GM12878 (cell line): ENCODE results near the gene RPRD1A. TPM values are rescaled to one million over a fixed set of nuclear protein-coding genes. Genes with fewer than 3 reads are reported as not detected.

Experiments used
- ATAC-seq: fragments of 200-7000 bp; cut with Tn5 transposase; 3 replicates; pipeline ENCODE4 v1.9.1; 2020; ENCODE audit warnings: mild to moderate bottlenecking, moderate library complexity
- BruUV-seq: library from RNA; stranded (reverse); fragments of 400-500 nt; replicated peaks from 2 replicates; lab custom pipeline; 2021; lab: Mats Ljungman, UMichigan
- CTCF ChIA-PET: fragments of 300-600 bp; sonication (Branson Sonifier 250); formaldehyde crosslinking; extraction: SDS; loops from one replicate; lab custom pipeline; 2021; ENCODE audit warnings: inconsistent platforms; lab: Yijun Ruan, JAX
- POLR2A ChIA-PET: fragments of 350-600 bp; formaldehyde crosslinking; extraction: SDS; loops from one replicate; lab custom pipeline; 2021; ENCODE audit warnings: inconsistent platforms; lab: Charles Lee
- RAD21 ChIA-PET: fragments of 300-600 bp; sonication (Branson Sonifier 250); formaldehyde crosslinking; loops from one replicate; lab custom pipeline; 2023; ENCODE audit warnings: antibody characterized with exemption; ENCODE audit not compliant: unreplicated experiment; lab: Charles Lee
- SMC1A ChIA-PET: fragments of 300-600 bp; sonication (Branson Sonifier 250); formaldehyde crosslinking; loops from one replicate; lab custom pipeline; 2023; ENCODE audit not compliant: unreplicated experiment, uncharacterized antibody; lab: Charles Lee
- DNase-seq: peaks from one replicate; pipeline ENCODE4 v3.0.0-alpha.2; 2011; ENCODE audit warnings: low read depth, low spot score
- FAIRE-seq: peaks from 3 replicates; lab custom pipeline; 2011; peaks lifted over from hg19 to GRCh38; lab: Jason Lieb, UNC
- H2AFZ ChIP-seq: 2 replicates; pipeline ENCODE4 v1.6.0; 2011; ENCODE audit warnings: low read depth, low read length, control low read depth; ENCODE audit not compliant: control insufficient read depth
- H3K27ac ChIP-seq: 2 replicates; pipeline ENCODE4 v1.5.1; 2011; ENCODE audit warnings: control low read depth; ENCODE audit not compliant: control insufficient read depth, insufficient read depth
- H3K27me3 ChIP-seq, 2 experiments: replicated peaks in 1 of 2; 2 replicates each; pipeline versions ENCODE4 v1.6.0 to v1.6.1; 2011; ENCODE audit warnings: low read length in 1 of 2; ENCODE audit not compliant: control insufficient read depth in 2 of 2, insufficient read depth in 2 of 2
- H3K36me3 ChIP-seq, 2 experiments: 2 replicates each; pipeline ENCODE4 v1.5.1; 2011; ENCODE audit warnings: low read length in 1 of 2; ENCODE audit not compliant: control insufficient read depth in 2 of 2, insufficient read depth in 2 of 2
- H3K4me1 ChIP-seq: 2 replicates; pipeline ENCODE4 v1.6.1; 2011; ENCODE audit warnings: mild to moderate bottlenecking, low read length, moderate library complexity, mixed read lengths; ENCODE audit not compliant: control insufficient read depth, insufficient read depth
- H3K4me2 ChIP-seq: 2 replicates; pipeline ENCODE4 v1.6.0; 2011; ENCODE audit warnings: control low read depth; ENCODE audit not compliant: control insufficient read depth, insufficient read depth
- H3K4me3 ChIP-seq: fragments of 200-600 bp; sonication (generic); 2 replicates; pipeline ENCODE4 v1.5.1; 2016
- H3K79me2 ChIP-seq: 2 replicates; pipeline ENCODE4 v1.6.0; 2011; ENCODE audit warnings: low read length; ENCODE audit not compliant: control insufficient read depth, insufficient read depth
- H3K9ac ChIP-seq: 2 replicates; pipeline ENCODE4 v1.8.0; 2011; ENCODE audit warnings: low read length, control low read depth, mixed read lengths; ENCODE audit not compliant: control insufficient read depth, insufficient read depth
- H3K9me3 ChIP-seq: replicated peaks from 3 replicates; pipeline ENCODE4 v1.5.1; 2011; ENCODE audit warnings: mild to moderate bottlenecking, low read length; ENCODE audit not compliant: control insufficient read depth, insufficient read depth
- H4K20me1 ChIP-seq: 2 replicates; pipeline ENCODE4 v1.6.0; 2011; ENCODE audit not compliant: control insufficient read depth, insufficient read depth
- CBFB ChIP-seq: IDR thresholded peaks from 2 replicates; pipeline ENCODE4 v1.6.1; 2016; ENCODE audit warnings: antibody characterized with exemption, low read depth
- CHD4 ChIP-seq: fragments of 200-600 bp; sonication (generic); IDR thresholded peaks from 2 replicates; pipeline ENCODE4 v1.6.1; 2016; ENCODE audit warnings: mild to moderate bottlenecking
- JUNB ChIP-seq: IDR thresholded peaks from 2 replicates; pipeline ENCODE4 v1.6.1; 2016; ENCODE audit warnings: antibody characterized with exemption, mild to moderate bottlenecking
- MEF2B ChIP-seq: fragments of 450-650 bp; IDR thresholded peaks from 2 replicates; pipeline ENCODE4 v1.6.1; 2018; ENCODE audit warnings: mild to moderate bottlenecking, moderate library complexity; ENCODE audit not compliant: partially characterized antibody, poor library complexity, severe bottlenecking
- MTA2 ChIP-seq: fragments of 450-650 bp; IDR thresholded peaks from 2 replicates; pipeline ENCODE4 v1.6.1; 2016; ENCODE audit warnings: low read depth, mild to moderate bottlenecking, moderate library complexity
- POLR2A ChIP-seq: IDR thresholded peaks from 2 replicates; pipeline ENCODE4 v1.6.1; 2011; ENCODE audit warnings: low read depth, mild to moderate bottlenecking, low read length
- RAD51 ChIP-seq: fragments of 450-650 bp; IDR thresholded peaks from 2 replicates; pipeline ENCODE4 v1.6.1; 2016; ENCODE audit warnings: moderate library complexity, mild to moderate bottlenecking, inconsistent platforms
- RUNX3 ChIP-seq: IDR thresholded peaks from 2 replicates; pipeline ENCODE4 v1.6.1; 2012; ENCODE audit warnings: low read length, inconsistent platforms
- TCF12 ChIP-seq: IDR thresholded peaks from 2 replicates; pipeline ENCODE4 v1.6.1; 2011; ENCODE audit warnings: low read depth, mild to moderate bottlenecking, low read length
- ZNF24 ChIP-seq: fragments of 450-650 bp; IDR thresholded peaks from 2 replicates; pipeline ENCODE4 v1.6.1; 2017; ENCODE audit warnings: antibody characterized with exemption, mild to moderate bottlenecking
- ZNF384 ChIP-seq: IDR thresholded peaks from 2 replicates; pipeline ENCODE4 v1.6.1; 2012; ENCODE audit warnings: low read depth, mild to moderate bottlenecking, low read length, improper control_type of control experiment, borderline replicate concordance
- whole genome bisulfite sequencing: methylation state at CpG from one replicate; pipeline ENCODE4 v1.1.6; 2016; ENCODE audit warnings: low lambda C conversion rate; ENCODE audit not compliant: insufficient replicate concordance, insufficient coverage; ENCODE audit errors: missing lambda C conversion rate; 5-methylcytosine and 5-hydroxymethylcytosine counted together
- in situ Hi-C: fragments of 300-500 bp; cut with MboI; formaldehyde crosslinking; loops from 9 replicates; pipeline ENCODE4 v1.14.3; 2018; ENCODE audit warnings: mixed read lengths
- intact Hi-C: fragments of 100-400 bp; cut with micrococcal nuclease; formaldehyde crosslinking; loops from one replicate; pipeline ENCODE4 v1.14.2; 2022; ENCODE audit not compliant: unreplicated experiment
- polyA plus RNA-seq, 11 experiments: library from polyadenylated mRNA; depleted of rRNA in 4 of 11; unstranded in 6 of 11; stranded (reverse) in 5 of 11; fragments of >200 nt; fragmentation: Nextera tagmentation in 4 of 11; fragmentation: Illumina TruSeq in 1 of 11; extraction: Ambion mirVana in 4 of 11; extraction: Trizol in 1 of 11; gene quantifications; 1 replicate in 1 of 11; 2 replicates in 10 of 11; pipeline versions ENCODE4 v1.2.1 to v1.2.3, GENCODE V29; 2011 to 2016; ENCODE audit warnings: inconsistent platforms in 2 of 11, missing spikeins in 2 of 11, low read depth in 1 of 11
- total RNA-seq, 4 experiments: library from RNA; depleted of rRNA in 3 of 4; stranded (reverse); fragments of >200 nt in 3 of 4; fragmentation: Illumina TruSeq in 1 of 4; extraction: Trizol in 1 of 4; gene quantifications; 2 replicates each; pipeline versions ENCODE4 v1.2.1 to v1.2.3, GENCODE V29; 2013 to 2021
- TF ChIP-seq, protein P1 (sequence below): IDR thresholded peaks from 2 replicates; pipeline ENCODE4 v1.6.1; 2011; ENCODE audit warnings: low read depth, low read length, improper control_type of control experiment, borderline replicate concordance

Gene RPRD1A
- total and polyA plus RNA-seq, 10 of the 15 experiments (the other 5 are each of a cell fraction or from before 2014, with no cell fraction given) = 16.2 to 66.2 (median 36.2) TPM

DNA sequence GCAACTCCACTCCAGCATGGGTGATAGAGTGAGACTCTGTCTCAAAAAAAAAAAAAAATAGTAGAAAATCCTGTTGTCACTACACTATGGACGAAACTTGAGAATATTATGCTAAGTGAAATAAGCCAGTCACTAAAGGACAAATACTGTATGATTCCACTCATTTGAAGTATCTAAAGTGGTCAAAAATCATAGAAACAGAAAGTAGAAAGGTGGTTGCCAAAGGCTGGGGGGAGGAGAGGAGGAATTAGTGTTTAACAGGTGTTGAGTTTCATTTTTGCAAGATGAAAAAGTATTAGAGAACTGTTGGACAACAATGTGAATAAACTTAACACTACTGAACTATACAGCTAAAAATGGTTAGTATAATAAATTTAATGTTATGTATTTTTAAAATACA lies 113.7 kb downstream of the RPRD1A start:
- Histone ChIP-seq H3K4me2 (no peak overlapping the region), H3K9ac (no peak overlapping the region), H2AFZ (no peak overlapping the region), H3K4me3 (no peak overlapping the region), H3K9me3 (no peaks in the 10 kb centered on the region), H3K79me2 (no peaks in the 10 kb centered on the region), H3K4me1 (no peaks in the 10 kb centered on the region), H4K20me1 (no peaks in the 10 kb centered on the region), H3K27me3 (no peaks in the 10 kb centered on the region), H3K36me3 (no peaks in the 10 kb centered on the region), H3K27ac (no peak overlapping the region)
- ATAC-seq (peak; percentile 75), FAIRE-seq (peak; percentile 35), DNase-seq (no peak)
- intact Hi-C loops = loop anchor here (5.0 kb wide), 2 partner anchors 366 to 566 kb away; no protein-coding TSS in a partner anchor
- ChIA-PET POLR2A (no interaction called here), SMC1A (interaction anchor here (0.6 kb wide), 1 partner anchor 850 kb away, joined by 3 read pairs; no protein-coding TSS in a partner anchor), CTCF (interaction anchor here (0.6 to 1.0 kb wide), 2 partner anchors 197 to 222 kb away, joined by 3 to 4 read pairs; no protein-coding TSS in a partner anchor), RAD21 (interaction anchor here (0.8 kb wide), 1 partner anchor 197 kb away, joined by 3 read pairs; no protein-coding TSS in a partner anchor)
- no TSS peak for BruUV-seq
- in situ Hi-C loops = loop anchor here (10.0 kb wide), 1 partner anchor 549 kb away; no protein-coding TSS in a partner anchor
- WGBS = 0% methylated on average over 1 of the region's 1 CpG
- TF ChIP-seq POLR2A (no peak), JUNB (0 out of 2 replicates have a peak, but pooled peaks have one; percentile 8), RUNX3 (peak; percentile 45), CBFB (no peak), CHD4 (no peak), ZNF384 (no peak), TCF12 (0 out of 2 replicates have a peak, but pooled peaks have one; percentile 36), ZNF24 (0 out of 2 replicates have a peak, but pooled peaks have one; percentile 7), MTA2 (no peak), MEF2B (no peak), RAD51 (no peak)
- TF ChIP-seq, protein P1, sequence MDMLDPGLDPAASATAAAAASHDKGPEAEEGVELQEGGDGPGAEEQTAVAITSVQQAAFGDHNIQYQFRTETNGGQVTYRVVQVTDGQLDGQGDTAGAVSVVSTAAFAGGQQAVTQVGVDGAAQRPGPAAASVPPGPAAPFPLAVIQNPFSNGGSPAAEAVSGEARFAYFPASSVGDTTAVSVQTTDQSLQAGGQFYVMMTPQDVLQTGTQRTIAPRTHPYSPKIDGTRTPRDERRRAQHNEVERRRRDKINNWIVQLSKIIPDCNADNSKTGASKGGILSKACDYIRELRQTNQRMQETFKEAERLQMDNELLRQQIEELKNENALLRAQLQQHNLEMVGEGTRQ = no peak
